Fibroblast of lung (primary cell): Measurements from ENCODE around the gene DNAJB12.

Source experiments
- EZH2 ChIP-seq: IDR thresholded peaks from 2 replicates; pipeline ENCODE4 v1.5.1; 2012; ENCODE audit warnings: low read length, control low read depth, mild to moderate bottlenecking; ENCODE audit errors: missing control alignments
- TF ChIP-seq, protein P1 (sequence below), 2 donors: IDR thresholded peaks in 1 of 2; conservative IDR thresholded peaks in 1 of 2; 1 replicate in 1 of 2; 2 replicates in 1 of 2; pipeline ENCODE4 v1.5.1; 2011 to 2012; ENCODE audit warnings: low read length in 2 of 2, control low read depth in 1 of 2, inconsistent platforms in 1 of 2, low read depth in 1 of 2, mild to moderate bottlenecking in 1 of 2

DNA sequence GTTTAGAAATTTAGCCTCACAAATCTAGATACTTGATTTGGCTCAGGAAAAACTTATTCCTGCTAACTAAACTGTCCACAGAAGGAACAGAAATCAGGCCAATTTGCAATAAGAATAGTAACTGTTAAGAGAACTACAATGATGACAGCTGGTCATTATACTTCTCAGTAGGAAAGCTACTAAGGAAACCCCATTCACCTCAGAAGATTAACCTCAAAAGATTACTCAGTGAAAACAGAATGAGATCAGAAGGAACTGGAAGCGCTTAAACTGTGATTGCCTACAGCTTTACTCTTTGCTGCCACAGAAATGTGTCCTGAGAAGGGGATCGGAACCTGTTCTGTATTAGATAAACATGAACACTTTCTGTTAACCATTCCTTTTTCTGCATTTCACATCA, 24.3 kb upstream of the DNAJB12 start:
- TF ChIP-seq, protein P1, sequence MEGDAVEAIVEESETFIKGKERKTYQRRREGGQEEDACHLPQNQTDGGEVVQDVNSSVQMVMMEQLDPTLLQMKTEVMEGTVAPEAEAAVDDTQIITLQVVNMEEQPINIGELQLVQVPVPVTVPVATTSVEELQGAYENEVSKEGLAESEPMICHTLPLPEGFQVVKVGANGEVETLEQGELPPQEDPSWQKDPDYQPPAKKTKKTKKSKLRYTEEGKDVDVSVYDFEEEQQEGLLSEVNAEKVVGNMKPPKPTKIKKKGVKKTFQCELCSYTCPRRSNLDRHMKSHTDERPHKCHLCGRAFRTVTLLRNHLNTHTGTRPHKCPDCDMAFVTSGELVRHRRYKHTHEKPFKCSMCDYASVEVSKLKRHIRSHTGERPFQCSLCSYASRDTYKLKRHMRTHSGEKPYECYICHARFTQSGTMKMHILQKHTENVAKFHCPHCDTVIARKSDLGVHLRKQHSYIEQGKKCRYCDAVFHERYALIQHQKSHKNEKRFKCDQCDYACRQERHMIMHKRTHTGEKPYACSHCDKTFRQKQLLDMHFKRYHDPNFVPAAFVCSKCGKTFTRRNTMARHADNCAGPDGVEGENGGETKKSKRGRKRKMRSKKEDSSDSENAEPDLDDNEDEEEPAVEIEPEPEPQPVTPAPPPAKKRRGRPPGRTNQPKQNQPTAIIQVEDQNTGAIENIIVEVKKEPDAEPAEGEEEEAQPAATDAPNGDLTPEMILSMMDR (conservative IDR thresholded peaks at IDR 0.05 in 1 of 2, IDR thresholded peaks at IDR 0.05 in 1 of 2; ENCODE audit: low read depth in 1 of 2, low read length in 2 of 2), result no peak
- TF ChIP-seq EZH2, result no peak
